Lower lobe of right lung (tissue), 2 donors: ENCODE results near the gene DAPK2. TPM values are rescaled to one million over a fixed set of nuclear protein-coding genes. Genes with fewer than 3 reads are reported as not detected.

Source experiments
- ATAC-seq, 2 donors: fragments of 200-7000 bp; cut with Tn5 transposase; one replicate each; pipeline ENCODE4 v1.9.1; 2020 to 2022; ENCODE audit warnings: mild to moderate bottlenecking in 2 of 2, moderate library complexity in 2 of 2
- DNase-seq: peaks from one replicate; pipeline ENCODE4 v3.0.0-alpha.2; 2020
- H3K27ac ChIP-seq: fragments of 200-600 bp; one replicate; pipeline ENCODE4 v1.8.0; 2022
- H3K27me3 ChIP-seq: fragments of 200-600 bp; one replicate; pipeline ENCODE4 v1.8.0; 2022; ENCODE audit warnings: low read depth
- H3K36me3 ChIP-seq: fragments of 200-600 bp; one replicate; pipeline ENCODE4 v1.8.0; 2022; ENCODE audit warnings: mild to moderate bottlenecking
- H3K4me1 ChIP-seq: fragments of 200-600 bp; one replicate; pipeline ENCODE4 v1.8.0; 2022
- H3K4me3 ChIP-seq: fragments of 200-600 bp; one replicate; pipeline ENCODE4 v1.8.0; 2022; ENCODE audit warnings: mild to moderate bottlenecking
- H3K9me3 ChIP-seq: fragments of 200-600 bp; one replicate; pipeline ENCODE4 v1.8.0; 2022
- intact Hi-C: fragments of 100-400 bp; cut with DNase I; formaldehyde crosslinking; loops from one replicate; pipeline ENCODE4 v1.11.0; 2022
- total RNA-seq: library from RNA; stranded (reverse); fragmentation: NEBNext Ultra II Directional; extraction: Animal tissue kit (Norgen Biotek cat#: 25700); gene quantifications from one replicate; pipeline ENCODE4 v1.2.1, GENCODE V29; 2021
- TF ChIP-seq, protein P1 (sequence below): fragments of 200-600 bp; IDR thresholded peaks from one replicate; pipeline ENCODE4 v1.8.0; 2022; ENCODE audit warnings: antibody characterized with exemption, mild to moderate bottlenecking
- donor health status: DM: no; HTN: yes; CAD: no; lungs with severe emphysema.

The DAPK2 gene
- total RNA-seq, 1 donor from 2014 or later = 56.8 TPM

GRCh38 chr15:63912061-63912615 lies 134.1 kb downstream of the DAPK2 start:
- intact Hi-C loops = no loop called here
- ATAC-seq (no peak), DNase-seq (no peak)
- TF ChIP-seq, protein P1, sequence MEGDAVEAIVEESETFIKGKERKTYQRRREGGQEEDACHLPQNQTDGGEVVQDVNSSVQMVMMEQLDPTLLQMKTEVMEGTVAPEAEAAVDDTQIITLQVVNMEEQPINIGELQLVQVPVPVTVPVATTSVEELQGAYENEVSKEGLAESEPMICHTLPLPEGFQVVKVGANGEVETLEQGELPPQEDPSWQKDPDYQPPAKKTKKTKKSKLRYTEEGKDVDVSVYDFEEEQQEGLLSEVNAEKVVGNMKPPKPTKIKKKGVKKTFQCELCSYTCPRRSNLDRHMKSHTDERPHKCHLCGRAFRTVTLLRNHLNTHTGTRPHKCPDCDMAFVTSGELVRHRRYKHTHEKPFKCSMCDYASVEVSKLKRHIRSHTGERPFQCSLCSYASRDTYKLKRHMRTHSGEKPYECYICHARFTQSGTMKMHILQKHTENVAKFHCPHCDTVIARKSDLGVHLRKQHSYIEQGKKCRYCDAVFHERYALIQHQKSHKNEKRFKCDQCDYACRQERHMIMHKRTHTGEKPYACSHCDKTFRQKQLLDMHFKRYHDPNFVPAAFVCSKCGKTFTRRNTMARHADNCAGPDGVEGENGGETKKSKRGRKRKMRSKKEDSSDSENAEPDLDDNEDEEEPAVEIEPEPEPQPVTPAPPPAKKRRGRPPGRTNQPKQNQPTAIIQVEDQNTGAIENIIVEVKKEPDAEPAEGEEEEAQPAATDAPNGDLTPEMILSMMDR = no peak
- Histone ChIP-seq H3K27me3 (no peaks in the 10 kb centered on the region), H3K9me3 (no peaks in the 10 kb centered on the region), H3K27ac (no peak overlapping the region), H3K4me3 (no peak overlapping the region), H3K4me1 (peaks cover 26% of the 10 kb centered on the region), H3K36me3 (peaks cover 14% of the 10 kb centered on the region)

- DNase-seq = no peak
- intact Hi-C loops = no loop called here
- no peaks in the 10 kb centered on the region for H3K27me3 ChIP-seq
- no peak for ATAC-seq
- H3K9me3 ChIP-seq = no peaks in the 10 kb centered on the region
- H3K36me3 ChIP-seq = peaks cover 14% of the 10 kb centered on the region
- no peak overlapping the region for H3K4me3 ChIP-seq
- no peak overlapping the region for H3K27ac ChIP-seq
- TF ChIP-seq, protein P1 = no peak
- peaks cover 29% of the 10 kb centered on the region for H3K4me1 ChIP-seq
Observed at GRCh38 chr15:63911160-63911559, 135.1 kb downstream of the DAPK2 start.

DNA sequence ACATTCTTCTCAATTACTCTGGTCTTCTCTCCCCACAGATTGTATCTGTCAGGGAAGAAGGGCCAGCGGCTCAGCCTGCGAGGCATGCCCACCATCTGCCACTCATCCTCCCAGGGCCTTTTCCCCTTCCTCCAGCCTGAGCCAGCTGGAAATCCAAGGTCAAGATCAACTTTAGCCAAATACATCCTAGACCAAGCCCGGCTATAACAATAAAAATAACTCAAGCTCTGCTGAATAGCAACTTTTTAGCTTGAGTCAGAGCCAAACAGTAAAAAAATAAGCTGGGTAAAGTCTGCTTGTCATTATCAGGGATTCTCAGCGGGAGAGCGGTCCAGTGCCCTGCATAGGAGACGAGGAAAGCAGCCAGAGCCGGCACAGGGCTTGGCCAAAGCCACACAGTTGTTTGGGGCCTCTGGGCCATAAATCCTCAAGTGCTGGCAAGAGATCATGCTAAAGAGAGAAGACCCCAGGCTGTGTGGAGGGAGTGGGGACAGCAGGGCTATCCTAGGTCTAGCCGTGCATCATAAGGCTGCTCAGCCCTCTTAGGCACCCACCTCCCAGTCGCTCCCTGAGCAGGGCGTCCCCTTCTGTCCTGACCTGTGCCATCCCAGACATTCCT lies 136.4 kb downstream of the DAPK2 start:
- Histone ChIP-seq H3K36me3 (peaks cover 14% of the 10 kb centered on the region), H3K9me3 (no peaks in the 10 kb centered on the region), H3K4me1 (peaks cover 29% of the 10 kb centered on the region), H3K27ac (no peak overlapping the region), H3K27me3 (no peaks in the 10 kb centered on the region), H3K4me3 (no peak overlapping the region)
- intact Hi-C loops = no loop called here
- ATAC-seq (peak; percentile 6 to 16), DNase-seq (no peak)
- TF ChIP-seq, protein P1 = no peak

DNA sequence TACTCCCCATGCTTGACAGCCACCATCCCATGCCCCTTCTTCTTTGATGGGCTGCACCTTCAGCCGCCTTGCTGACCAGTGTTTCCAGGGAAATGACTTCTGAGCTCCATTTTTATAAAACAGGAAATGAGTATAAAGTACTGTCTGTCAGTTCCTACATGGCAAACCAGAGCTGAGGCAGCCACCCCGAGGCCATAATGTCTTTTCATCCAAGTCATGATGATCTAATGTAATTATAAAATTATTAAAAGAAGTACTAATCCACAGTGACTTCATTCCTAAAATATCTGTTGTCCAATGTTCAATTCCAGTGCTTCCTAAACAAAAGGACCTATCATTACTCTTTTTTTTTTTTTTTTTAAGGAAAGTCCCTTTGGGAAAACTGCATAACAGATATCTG lies 137.3 kb downstream of the DAPK2 start:
- peaks cover 29% of the 10 kb centered on the region for H3K4me1 ChIP-seq
- H3K27ac ChIP-seq = no peak overlapping the region
- ATAC-seq (no peak), DNase-seq (no peak)
- H3K36me3 ChIP-seq = peaks cover 14% of the 10 kb centered on the region
- intact Hi-C loops = no loop called here
- no peaks in the 10 kb centered on the region for H3K27me3 ChIP-seq
- no peak overlapping the region for H3K4me3 ChIP-seq
- H3K9me3 ChIP-seq = no peaks in the 10 kb centered on the region
- TF ChIP-seq, protein P1 = no peak

DNA sequence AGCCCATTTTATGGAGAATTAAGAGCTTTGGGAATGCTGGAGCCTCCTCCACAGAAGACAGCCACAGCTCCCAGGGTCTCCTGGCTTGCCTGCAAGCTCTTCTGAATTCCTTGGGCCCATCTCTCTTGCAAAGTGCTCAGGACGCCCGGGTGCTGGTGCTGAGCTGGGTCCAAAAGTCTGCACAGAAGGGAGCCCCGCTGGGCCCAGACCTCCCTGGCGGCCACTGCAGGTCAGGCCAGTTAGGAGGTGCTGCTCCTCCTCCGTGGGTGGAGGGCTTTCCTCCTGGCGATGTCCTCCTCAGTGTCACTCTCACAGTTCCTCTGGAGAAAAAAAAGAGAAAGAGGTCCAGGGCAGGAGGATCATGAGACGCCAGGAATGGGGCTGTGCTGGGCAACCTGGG lies 138.0 kb downstream of the DAPK2 start:
- Histone ChIP-seq H3K27me3 (no peaks in the 10 kb centered on the region), H3K27ac (no peak overlapping the region), H3K4me1 (peaks cover 29% of the 10 kb centered on the region), H3K4me3 (no peak overlapping the region), H3K9me3 (no peaks in the 10 kb centered on the region), H3K36me3 (peaks cover 14% of the 10 kb centered on the region)
- intact Hi-C loops = no loop called here
- no peak for ATAC-seq
- TF ChIP-seq, protein P1 = no peak
- no peak for DNase-seq
